ENCODE measurements around the gene SH2D5.

Gene SH2D5

DNA sequence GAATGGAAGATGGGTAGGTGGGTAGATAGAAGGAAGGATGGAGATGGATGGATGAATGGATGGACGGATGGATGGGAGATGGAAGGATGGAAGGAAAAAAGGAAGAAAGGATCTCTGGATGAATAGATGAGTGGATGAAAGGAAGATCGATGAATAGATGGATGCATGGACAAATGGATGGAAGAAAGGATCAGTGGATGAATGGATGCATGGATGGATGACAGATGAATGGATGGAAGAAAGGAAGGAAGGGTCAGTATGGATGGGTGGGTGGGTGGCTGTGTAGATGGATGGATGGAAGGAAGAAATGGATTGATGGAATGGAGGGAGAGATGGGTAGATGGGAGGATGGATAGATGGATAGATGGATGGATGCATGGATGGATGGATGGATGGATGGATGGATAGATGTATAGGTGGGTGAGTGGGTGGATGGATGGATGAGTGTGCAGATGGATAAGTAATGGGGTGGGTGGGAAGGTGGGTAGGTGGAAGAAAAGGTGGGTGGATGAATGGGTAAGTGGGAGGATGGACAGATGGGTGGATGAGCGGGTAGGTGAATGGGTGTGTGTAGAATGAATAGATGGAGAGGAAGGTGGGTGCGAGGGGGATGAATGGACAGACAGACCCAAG lies 29.3 kb downstream of the SH2D5 start:
- H3K36me3 ChIP-seq (ENCODE audit: control insufficient read depth, insufficient read depth, low read length) = no peaks in the 10 kb centered on the region
- H3K4me3 ChIP-seq (ENCODE audit: insufficient read depth, low read depth, low read length, poor library complexity, severe bottlenecking) = no peak overlapping the region
- no peaks in the 10 kb centered on the region for H3K9me3 ChIP-seq (ENCODE audit: control insufficient read depth, low read length)
- no peaks in the 10 kb centered on the region for H3K27me3 ChIP-seq (replicated peaks; ENCODE audit: control insufficient read depth, insufficient read depth, low read length, poor library complexity, severe bottlenecking)
- DNase-seq = no peak
- no peak overlapping the region for H3K27ac ChIP-seq (ENCODE audit: insufficient read depth, low read length, poor library complexity, severe bottlenecking)
- H3K4me1 ChIP-seq (ENCODE audit: control insufficient read depth, insufficient read depth, low read length, poor library complexity, severe bottlenecking) = no peaks in the 10 kb centered on the region

DNA sequence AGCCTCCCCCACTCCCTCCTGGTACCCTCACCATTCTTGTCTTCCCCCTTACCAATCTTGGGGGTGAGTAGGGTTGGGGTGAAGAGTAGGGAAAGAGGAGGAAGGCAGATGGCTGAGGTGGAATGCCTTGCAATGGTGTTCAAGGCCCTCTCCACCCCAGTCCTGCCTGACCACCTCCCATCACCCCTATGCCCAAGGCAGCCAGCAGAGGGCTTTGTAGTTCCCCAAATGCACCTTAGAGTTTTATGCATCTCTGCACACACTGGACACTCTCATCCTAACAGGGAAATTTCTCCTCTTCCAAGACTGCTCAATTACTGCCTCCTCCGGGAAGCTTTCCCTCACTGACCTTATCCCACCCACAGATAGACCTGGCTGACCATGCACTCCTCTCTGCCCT lies 30.1 kb downstream of the SH2D5 start:
- Histone ChIP-seq H3K9me3 (ENCODE audit: control insufficient read depth, low read length) (no peaks in the 10 kb centered on the region), H3K4me3 (ENCODE audit: insufficient read depth, low read depth, low read length, poor library complexity, severe bottlenecking) (no peak overlapping the region), H3K27me3 (replicated peaks; ENCODE audit: control insufficient read depth, insufficient read depth, low read length, poor library complexity, severe bottlenecking) (no peaks in the 10 kb centered on the region), H3K27ac (ENCODE audit: insufficient read depth, low read length, poor library complexity, severe bottlenecking) (no peak overlapping the region), H3K36me3 (ENCODE audit: control insufficient read depth, insufficient read depth, low read length) (no peaks in the 10 kb centered on the region), H3K4me1 (ENCODE audit: control insufficient read depth, insufficient read depth, low read length, poor library complexity, severe bottlenecking) (no peaks in the 10 kb centered on the region)
- no peak for DNase-seq

DNA sequence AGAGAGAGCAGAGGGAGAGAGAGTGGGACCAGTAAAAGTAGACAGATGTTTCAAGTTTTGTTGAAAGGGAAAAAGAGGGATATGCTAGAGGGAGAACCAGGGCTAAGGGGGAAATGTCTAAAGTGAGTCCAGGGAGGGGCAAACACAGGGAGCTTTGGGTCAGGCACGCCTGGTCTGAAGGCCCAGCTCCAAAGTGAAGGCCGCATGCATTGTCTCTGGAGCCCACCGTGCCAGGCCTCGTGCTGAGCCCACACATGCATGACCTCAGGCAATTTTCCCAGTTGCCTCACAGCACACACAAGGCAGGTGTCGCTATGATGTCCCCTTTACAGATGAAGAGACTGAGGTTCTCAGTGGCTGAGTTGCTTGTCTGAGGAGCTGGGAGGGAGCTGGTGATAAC lies 30.7 kb downstream of the SH2D5 start:
- no peaks in the 10 kb centered on the region for H3K4me1 ChIP-seq (ENCODE audit: control insufficient read depth, insufficient read depth, low read length, poor library complexity, severe bottlenecking)

DNA sequence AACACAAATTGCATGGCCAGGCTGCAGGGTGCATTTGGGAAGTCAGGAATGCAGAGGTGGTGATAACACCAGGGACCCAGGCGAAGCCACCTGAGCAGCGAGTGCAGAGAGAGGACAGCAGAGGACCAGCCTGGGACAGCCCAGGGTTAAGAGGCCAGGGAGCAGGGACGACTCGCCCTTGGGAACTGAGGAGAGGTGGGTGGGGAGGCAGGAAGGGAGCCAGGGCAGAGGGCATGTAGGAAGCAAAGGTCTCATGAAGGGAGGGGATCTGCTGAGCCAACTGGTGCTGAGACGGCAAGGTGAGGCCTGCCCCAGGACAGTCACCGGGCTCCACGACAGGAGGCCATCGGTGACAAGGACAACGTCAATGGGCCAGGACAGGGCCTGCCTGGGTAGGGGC lies 31.1 kb downstream of the SH2D5 start:
- H3K4me1 ChIP-seq (ENCODE audit: control insufficient read depth, insufficient read depth, low read length, poor library complexity, severe bottlenecking) = peaks cover under 1% of the 10 kb centered on the region
- no peak for DNase-seq
- no peaks in the 10 kb centered on the region for H3K9me3 ChIP-seq (ENCODE audit: control insufficient read depth, low read length)
- H3K27me3 ChIP-seq (replicated peaks; ENCODE audit: control insufficient read depth, insufficient read depth, low read length, poor library complexity, severe bottlenecking) = no peaks in the 10 kb centered on the region
- H3K27ac ChIP-seq (ENCODE audit: insufficient read depth, low read length, poor library complexity, severe bottlenecking) = no peak overlapping the region
- H3K36me3 ChIP-seq (ENCODE audit: control insufficient read depth, insufficient read depth, low read length) = no peaks in the 10 kb centered on the region
- no peak overlapping the region for H3K4me3 ChIP-seq (ENCODE audit: insufficient read depth, low read depth, low read length, poor library complexity, severe bottlenecking)

More for the DNA sequence above, 30.7 kb downstream of the SH2D5 start:
- no peak for DNase-seq
- Histone ChIP-seq H3K27ac (ENCODE audit: insufficient read depth, low read length, poor library complexity, severe bottlenecking) (no peak overlapping the region), H3K36me3 (ENCODE audit: control insufficient read depth, insufficient read depth, low read length) (no peaks in the 10 kb centered on the region), H3K27me3 (replicated peaks; ENCODE audit: control insufficient read depth, insufficient read depth, low read length, poor library complexity, severe bottlenecking) (no peaks in the 10 kb centered on the region), H3K4me3 (ENCODE audit: insufficient read depth, low read depth, low read length, poor library complexity, severe bottlenecking) (no peak overlapping the region), H3K9me3 (ENCODE audit: control insufficient read depth, low read length) (no peaks in the 10 kb centered on the region)

DNA sequence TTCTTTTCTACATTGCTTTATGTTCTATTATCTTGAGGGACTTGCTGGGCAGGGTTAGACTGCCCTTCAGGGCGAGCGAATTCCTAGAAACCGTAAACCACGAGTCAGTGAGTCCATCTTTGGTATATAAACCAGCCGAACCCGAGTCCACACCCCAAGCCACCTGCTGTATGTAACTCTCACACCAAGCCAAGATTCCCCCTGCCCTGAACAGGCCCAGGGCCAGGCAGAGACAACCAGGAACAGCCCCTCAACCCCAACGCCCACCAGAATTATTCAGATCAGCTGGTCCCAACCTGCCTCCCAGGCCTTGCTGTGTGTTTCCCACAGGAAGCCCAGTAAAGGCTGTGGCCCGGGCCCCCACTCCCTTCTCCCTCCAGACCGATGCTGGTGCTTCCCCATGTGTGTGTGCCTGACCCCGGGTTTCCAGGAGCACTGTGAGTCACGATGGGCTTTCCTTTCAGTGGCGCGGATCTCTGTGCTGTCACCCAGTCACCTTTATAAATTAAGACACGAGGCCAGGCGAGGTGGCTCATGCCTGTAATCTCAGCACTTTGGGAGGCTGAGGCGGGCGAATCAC lies 31.8 kb downstream of the SH2D5 start:
- no peak for DNase-seq
- no peaks in the 10 kb centered on the region for H3K36me3 ChIP-seq (ENCODE audit: control insufficient read depth, insufficient read depth, low read length)
- H3K4me3 ChIP-seq (ENCODE audit: insufficient read depth, low read depth, low read length, poor library complexity, severe bottlenecking) = no peak overlapping the region
- no peaks in the 10 kb centered on the region for H3K27me3 ChIP-seq (replicated peaks; ENCODE audit: control insufficient read depth, insufficient read depth, low read length, poor library complexity, severe bottlenecking)
- H3K4me1 ChIP-seq (ENCODE audit: control insufficient read depth, insufficient read depth, low read length, poor library complexity, severe bottlenecking) = peaks cover 6% of the 10 kb centered on the region
- no peaks in the 10 kb centered on the region for H3K9me3 ChIP-seq (ENCODE audit: control insufficient read depth, low read length)
- no peak overlapping the region for H3K27ac ChIP-seq (ENCODE audit: insufficient read depth, low read length, poor library complexity, severe bottlenecking)

DNA sequence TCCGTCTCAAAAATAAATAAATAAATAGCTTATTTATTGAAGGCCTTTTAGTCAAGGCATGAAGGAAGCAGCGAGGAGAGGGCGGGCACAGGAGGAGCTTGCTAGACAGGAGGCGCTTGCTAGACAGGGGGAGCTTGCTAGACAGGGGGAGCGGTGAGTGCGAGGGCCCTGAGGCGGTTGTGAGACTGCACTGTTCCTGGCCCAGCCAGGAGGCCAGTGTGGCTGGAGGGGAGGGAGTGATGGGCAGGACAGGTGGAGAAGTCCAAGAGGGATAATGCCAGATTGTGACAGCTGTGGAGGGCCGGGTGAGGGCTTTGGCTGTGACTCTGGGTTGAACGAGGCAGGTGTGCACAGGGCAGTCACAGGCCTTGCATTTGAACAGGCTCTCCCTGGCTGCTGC lies 32.9 kb downstream of the SH2D5 start:
- H3K9me3 ChIP-seq (ENCODE audit: control insufficient read depth, low read length) = no peaks in the 10 kb centered on the region
- DNase-seq = no peak
- H3K4me1 ChIP-seq (ENCODE audit: control insufficient read depth, insufficient read depth, low read length, poor library complexity, severe bottlenecking) = peaks cover 6% of the 10 kb centered on the region
- H3K27me3 ChIP-seq (replicated peaks; ENCODE audit: control insufficient read depth, insufficient read depth, low read length, poor library complexity, severe bottlenecking) = no peaks in the 10 kb centered on the region
- H3K36me3 ChIP-seq (ENCODE audit: control insufficient read depth, insufficient read depth, low read length) = no peaks in the 10 kb centered on the region
- no peak overlapping the region for H3K4me3 ChIP-seq (ENCODE audit: insufficient read depth, low read depth, low read length, poor library complexity, severe bottlenecking)
- no peak overlapping the region for H3K27ac ChIP-seq (ENCODE audit: insufficient read depth, low read length, poor library complexity, severe bottlenecking)

DNA sequence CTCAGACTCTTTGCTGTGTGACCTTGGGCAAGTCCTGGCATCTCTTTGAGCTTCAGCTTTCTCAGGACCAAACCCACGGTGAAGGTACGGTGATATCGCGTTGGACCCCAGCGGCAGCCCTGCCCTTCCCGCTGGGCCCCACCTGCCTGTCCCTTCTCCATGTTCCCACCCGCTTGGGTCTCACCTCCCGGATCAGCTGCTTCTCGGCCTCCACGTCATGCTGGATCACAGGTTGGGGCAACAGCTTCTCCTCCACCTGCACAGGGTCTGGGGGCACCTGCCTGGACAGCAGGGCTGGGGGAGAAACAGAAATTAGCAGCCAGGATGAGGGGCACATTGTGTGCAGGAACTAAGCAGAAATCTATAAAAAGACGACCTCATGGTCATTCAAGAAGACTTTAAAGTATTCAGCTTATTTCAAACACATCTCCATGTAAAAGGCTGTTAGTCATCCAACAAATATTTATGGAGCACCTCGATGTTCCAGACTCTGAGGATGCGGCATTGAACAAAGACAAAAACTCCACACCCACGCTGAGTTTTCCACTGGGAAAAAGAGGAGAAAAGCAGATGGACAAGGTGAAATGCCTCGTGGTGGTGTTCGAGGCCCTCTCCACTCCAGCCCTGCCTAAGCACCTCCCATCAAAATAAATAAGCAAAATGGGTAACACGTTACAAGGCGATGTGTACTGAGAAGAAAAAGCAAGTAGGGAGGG lies 34.1 kb downstream of the SH2D5 start:
- Histone ChIP-seq H3K9me3 (ENCODE audit: control insufficient read depth, low read length) (no peaks in the 10 kb centered on the region), H3K4me1 (ENCODE audit: control insufficient read depth, insufficient read depth, low read length, poor library complexity, severe bottlenecking) (peaks cover 6% of the 10 kb centered on the region), H3K27ac (ENCODE audit: insufficient read depth, low read length, poor library complexity, severe bottlenecking) (no peak overlapping the region), H3K4me3 (ENCODE audit: insufficient read depth, low read depth, low read length, poor library complexity, severe bottlenecking) (no peak overlapping the region), H3K36me3 (ENCODE audit: control insufficient read depth, insufficient read depth, low read length) (no peaks in the 10 kb centered on the region), H3K27me3 (replicated peaks; ENCODE audit: control insufficient read depth, insufficient read depth, low read length, poor library complexity, severe bottlenecking) (no peaks in the 10 kb centered on the region)
- no peak for DNase-seq

DNA sequence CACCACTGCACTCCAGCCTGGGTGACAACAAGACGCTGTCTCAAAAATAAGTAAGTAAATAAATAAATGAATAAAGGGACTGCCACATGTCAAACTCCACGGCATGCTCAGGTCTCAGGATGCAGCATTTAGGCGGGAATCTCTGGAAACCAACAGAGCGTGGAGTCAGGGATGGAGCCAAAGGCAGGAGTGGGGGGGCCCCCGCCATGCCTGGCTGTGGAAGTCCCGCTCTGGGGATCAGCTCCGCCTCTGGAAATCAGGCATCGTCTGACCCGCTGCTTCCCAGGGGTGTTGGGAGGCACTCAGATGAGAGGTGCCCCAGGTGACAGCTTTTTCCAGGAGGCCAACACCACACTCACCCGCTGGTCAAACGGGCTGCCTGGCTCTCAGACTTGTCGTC lies 34.9 kb downstream of the SH2D5 start:
- no peaks in the 10 kb centered on the region for H3K36me3 ChIP-seq (ENCODE audit: control insufficient read depth, insufficient read depth, low read length)
- H3K27ac ChIP-seq (ENCODE audit: insufficient read depth, low read length, poor library complexity, severe bottlenecking) = no peak overlapping the region
- no peaks in the 10 kb centered on the region for H3K27me3 ChIP-seq (replicated peaks; ENCODE audit: control insufficient read depth, insufficient read depth, low read length, poor library complexity, severe bottlenecking)
- no peak overlapping the region for H3K4me3 ChIP-seq (ENCODE audit: insufficient read depth, low read depth, low read length, poor library complexity, severe bottlenecking)
- DNase-seq = no peak
- H3K9me3 ChIP-seq (ENCODE audit: control insufficient read depth, low read length) = no peaks in the 10 kb centered on the region
- peaks cover 6% of the 10 kb centered on the region for H3K4me1 ChIP-seq (ENCODE audit: control insufficient read depth, insufficient read depth, low read length, poor library complexity, severe bottlenecking)

DNA sequence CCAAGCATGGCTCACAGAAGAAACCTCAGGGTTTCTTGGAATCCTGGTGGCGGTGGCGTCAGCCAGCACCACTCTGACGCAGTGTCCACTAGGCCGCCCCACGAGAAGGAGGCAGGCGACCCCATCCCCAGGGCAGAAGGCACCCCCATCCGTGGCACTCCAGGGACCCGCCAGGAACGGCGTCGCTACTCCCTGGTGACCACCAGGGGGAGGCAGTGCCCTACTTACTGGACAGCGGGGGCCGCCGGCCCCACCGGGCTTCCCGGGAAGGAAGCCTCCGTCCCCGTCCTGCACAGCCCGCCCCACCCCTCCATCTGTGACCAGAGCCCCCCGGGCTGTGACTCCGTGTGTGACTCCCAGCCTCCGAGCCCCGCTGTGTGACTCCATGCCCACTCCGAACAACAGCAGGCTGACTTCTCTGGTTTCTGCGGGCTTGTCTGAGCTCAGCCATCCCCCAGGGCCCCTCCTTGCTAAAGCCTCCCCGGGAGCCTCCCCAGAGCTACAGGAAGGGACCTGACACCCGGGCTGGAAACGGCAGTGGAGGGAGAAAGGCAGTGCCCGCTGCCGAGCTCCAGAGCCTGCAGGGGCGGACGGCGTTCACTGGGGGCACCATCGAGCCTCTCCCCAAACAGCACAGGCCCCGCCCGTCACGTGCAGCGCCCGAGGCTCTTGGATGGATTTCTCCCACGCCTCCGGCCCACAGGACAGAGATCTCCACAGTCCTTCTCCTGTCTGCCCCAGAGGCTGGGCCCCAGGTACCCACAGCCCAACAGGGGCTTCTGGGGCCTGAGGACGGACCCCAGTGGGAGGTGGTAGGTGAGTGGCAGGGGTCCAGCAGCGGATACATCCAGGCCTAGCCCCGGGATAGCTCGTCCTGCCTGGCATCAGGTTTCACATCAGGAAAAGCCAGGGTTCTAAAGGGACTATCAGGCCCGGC lies 35.8 kb downstream of the SH2D5 start:
- peak; percentile 40 to 55 (median 41) for DNase-seq
- Histone ChIP-seq H3K36me3 (ENCODE audit: control insufficient read depth, insufficient read depth, low read length) (no peaks in the 10 kb centered on the region), H3K9me3 (ENCODE audit: control insufficient read depth, low read length) (no peaks in the 10 kb centered on the region), H3K4me1 (ENCODE audit: control insufficient read depth, insufficient read depth, low read length, poor library complexity, severe bottlenecking) (peaks cover 6% of the 10 kb centered on the region), H3K4me3 (ENCODE audit: insufficient read depth, low read depth, low read length, poor library complexity, severe bottlenecking) (peak overlapping the region; percentile 80), H3K27me3 (replicated peaks; ENCODE audit: control insufficient read depth, insufficient read depth, low read length, poor library complexity, severe bottlenecking) (no peaks in the 10 kb centered on the region), H3K27ac (ENCODE audit: insufficient read depth, low read length, poor library complexity, severe bottlenecking) (peak overlapping the region; percentile 18)

Measured in effector memory CD4-positive, alpha-beta T cell (primary cell).